ENCODE results near the gene TENT5C.

Gene TENT5C

GRCh38 chr1:117615474-117615873 lies 9.6 kb downstream of the TENT5C start:
- DNase-seq: no peak

- DNase-seq: no peak
These were observed 10.5 kb downstream of the TENT5C start for GRCh38 chr1:117616356-117616755.

DNA sequence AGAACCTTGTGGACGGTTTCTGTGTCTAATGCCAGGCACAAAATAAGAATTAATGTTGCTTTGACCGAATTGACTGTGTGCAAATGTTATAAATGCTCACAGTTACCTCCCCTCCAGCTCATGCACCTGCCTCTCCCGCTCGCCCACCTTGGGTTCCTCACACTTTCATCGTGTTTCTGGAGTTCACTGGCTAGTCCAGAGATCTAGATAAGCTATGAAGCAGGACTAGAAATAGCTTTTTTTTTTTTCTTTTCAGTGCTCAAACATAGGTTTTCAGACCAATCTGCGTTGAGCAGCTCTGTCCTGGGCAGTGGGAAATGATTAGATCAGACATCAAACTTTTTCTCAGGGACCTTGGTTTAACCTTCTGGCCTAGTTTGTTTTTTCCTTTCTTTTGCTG lies 11.1 kb downstream of the TENT5C start:
- DNase-seq: no peak

DNA sequence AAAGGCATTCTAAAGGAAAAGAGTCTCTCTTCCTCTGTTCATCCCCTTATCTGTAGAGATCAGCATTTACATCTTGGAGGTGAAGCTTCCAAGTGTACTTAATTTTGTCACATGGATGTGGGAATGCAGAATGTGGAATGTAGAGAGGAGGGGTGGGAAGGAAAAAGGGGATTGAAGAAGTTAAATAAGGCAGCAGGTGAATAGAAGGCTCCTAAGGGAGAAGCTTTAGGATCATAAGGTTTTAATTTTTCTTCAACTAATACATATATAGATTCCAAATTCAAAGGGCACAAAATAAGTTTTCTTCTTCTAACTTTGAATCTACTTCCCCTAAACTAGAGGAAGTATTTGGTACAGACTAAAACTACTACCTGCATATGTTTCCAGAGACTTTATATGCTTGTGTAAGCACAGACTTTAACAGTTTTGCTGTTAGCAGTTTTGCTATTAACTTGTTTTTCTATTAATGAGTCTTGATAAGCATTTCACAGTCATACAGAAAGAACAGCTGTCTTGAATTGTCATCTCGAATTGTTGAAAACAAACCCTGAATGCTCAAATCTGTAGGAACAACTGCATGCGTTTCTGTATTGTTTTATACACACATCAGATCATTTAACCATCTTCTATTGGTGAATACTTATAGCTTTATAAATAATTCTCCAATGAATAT lies 12.7 kb downstream of the TENT5C start:
- DNase-seq: no peak

- DNase-seq: no peak
These were observed 14.6 kb downstream of the TENT5C start for GRCh38 chr1:117620440-117620839.

GRCh38 chr1:117621316-117621715 lies 15.5 kb downstream of the TENT5C start:
- DNase-seq: no peak

GRCh38 chr1:117622726-117623125 lies 16.9 kb downstream of the TENT5C start:
- no peak for DNase-seq

- DNase-seq: no peak
These were observed 17.3 kb downstream of the TENT5C start for GRCh38 chr1:117623141-117623540.

- no peak for DNase-seq
These were observed 17.9 kb downstream of the TENT5C start for GRCh38 chr1:117623698-117624097.

GRCh38 chr1:117627546-117628130 lies 21.8 kb downstream of the TENT5C start:
- DNase-seq: no peak

GRCh38 chr1:117628343-117628742 lies 22.5 kb downstream of the TENT5C start:
- no peak for DNase-seq

- no peak for DNase-seq
These were observed 24.0 kb downstream of the TENT5C start for GRCh38 chr1:117629625-117630422.

DNA sequence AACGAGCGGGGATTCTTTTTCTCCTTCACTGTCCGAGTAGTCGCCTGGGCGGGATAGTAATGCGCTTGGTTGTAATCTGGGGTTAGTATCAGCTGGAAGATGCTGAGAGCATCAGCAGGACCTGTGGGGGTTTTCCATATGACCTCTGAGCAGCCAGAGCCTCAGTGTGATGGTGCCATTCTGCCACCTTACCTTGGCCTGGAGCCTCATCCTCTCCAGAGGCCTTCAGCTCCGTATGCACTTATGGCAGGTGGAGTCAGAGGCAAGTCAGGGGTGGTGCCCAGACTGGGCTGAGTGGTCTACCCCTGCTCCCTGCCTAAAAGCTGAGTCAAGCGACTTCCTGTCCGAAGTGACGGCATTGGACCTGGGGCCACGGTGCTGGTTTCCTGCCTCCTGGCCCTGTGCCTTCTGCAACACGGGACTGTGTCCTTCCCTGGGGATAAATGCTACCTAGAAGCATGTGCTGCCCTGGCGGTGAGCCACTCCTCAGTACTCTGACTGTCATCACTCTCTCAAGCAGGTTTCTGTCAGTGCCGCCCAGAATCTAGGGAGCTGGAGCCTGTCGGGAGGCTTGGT lies 24.7 kb downstream of the TENT5C start:
- no peak for DNase-seq

DNA sequence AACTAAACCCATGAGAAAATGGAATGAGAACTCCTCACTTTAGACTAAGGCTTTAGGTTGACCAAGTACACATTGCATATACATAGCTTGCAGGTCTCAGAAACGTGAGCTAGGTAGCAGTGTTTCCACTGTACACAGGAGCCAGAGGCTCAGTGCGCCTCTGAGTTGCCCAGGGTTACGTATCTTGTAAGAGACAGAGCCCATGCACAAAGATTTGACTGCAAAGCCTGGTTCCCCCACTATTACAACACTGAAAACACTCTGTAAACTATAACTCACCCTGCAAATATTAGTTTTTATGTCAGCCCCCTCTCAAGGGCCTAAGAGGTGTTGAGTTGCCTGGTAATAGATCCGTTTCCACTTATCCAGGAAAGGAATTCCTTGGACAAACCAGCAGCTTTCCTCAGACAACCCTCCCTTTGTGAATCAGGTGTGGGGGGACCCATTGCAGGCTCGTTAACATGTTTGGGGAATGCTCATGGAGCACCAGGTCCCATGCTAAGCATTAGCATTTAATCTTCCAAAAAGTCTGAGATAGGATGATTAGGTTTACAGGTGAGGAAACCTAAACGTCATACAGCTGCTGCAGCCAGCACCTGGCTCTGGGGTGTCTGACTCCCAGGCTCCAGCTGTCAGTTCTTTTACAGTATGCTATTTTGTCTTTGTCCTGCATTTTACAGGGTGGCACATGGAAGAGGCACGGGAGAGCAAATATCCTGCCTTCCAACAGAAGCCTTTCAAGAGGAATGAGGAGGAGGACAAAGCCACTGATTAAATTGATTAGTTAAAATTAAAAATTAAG lies 25.7 kb downstream of the TENT5C start:
- no peak for DNase-seq

GRCh38 chr1:117632269-117633067 lies 26.6 kb downstream of the TENT5C start:
- no peak for DNase-seq

GRCh38 chr1:117633068-117633345 lies 27.2 kb downstream of the TENT5C start:
- DNase-seq: no peak

- DNase-seq: no peak
These were observed 27.6 kb downstream of the TENT5C start for GRCh38 chr1:117633423-117633822.

DNA sequence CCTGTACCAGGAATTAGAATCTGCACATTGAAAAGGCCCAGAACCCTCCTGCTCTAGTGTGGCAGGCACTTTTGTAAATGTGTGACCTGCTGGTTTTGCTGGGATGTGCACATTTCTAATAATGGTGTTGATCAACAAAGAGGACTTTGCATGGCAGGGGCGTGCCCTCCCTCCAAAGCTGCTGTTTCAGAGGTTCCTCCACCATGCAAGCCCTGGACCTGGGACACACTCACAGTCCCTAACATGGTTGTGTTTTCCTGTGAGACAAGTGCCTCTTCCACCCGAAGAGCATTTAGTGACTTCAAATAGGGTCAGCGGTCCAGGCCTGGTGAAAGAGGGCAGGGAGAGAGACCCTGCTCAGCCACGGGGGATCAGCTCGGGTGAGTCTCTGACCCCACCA lies 28.1 kb downstream of the TENT5C start:
- no peak for DNase-seq

DNA sequence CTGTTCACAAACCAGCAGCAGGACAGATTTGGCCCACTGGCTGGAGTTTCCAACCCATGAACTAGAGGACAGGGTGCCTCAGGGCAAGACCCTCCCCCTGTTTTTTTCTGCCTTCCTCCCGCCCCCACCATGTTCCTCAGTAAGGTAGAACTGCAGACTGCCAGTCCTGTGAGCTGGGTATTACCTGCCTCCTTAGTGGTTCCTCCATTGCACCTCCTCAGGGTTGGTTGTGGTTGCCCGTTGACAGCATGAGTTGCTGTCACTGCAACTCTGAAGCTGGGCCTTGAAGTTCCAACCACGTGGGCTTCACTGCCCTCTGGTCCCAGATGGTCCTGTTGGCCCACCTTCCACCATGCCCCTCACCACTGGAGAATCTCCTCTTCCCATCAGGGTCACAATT lies 28.8 kb downstream of the TENT5C start:
- DNase-seq: no peak

DNA sequence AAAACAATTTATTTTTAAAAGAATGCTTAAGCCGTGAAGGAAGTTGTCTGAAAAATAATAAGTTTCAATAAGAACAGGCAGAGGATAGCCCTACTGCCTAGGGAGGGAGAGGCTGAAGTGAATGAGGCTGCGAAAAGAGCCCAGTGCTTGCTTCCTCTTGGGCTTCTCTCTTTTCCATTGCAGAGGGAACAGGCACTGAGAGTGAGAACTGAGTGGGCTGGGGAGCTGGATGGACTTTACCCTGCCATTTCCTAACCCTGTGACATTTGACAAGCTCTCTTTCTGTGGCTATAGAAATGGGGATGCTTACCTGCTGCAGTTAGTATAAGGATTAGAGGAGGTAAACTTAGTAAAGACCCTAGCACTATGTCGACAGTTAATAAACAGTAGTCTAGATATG lies 30.0 kb downstream of the TENT5C start:
- DNase-seq: no peak

DNA sequence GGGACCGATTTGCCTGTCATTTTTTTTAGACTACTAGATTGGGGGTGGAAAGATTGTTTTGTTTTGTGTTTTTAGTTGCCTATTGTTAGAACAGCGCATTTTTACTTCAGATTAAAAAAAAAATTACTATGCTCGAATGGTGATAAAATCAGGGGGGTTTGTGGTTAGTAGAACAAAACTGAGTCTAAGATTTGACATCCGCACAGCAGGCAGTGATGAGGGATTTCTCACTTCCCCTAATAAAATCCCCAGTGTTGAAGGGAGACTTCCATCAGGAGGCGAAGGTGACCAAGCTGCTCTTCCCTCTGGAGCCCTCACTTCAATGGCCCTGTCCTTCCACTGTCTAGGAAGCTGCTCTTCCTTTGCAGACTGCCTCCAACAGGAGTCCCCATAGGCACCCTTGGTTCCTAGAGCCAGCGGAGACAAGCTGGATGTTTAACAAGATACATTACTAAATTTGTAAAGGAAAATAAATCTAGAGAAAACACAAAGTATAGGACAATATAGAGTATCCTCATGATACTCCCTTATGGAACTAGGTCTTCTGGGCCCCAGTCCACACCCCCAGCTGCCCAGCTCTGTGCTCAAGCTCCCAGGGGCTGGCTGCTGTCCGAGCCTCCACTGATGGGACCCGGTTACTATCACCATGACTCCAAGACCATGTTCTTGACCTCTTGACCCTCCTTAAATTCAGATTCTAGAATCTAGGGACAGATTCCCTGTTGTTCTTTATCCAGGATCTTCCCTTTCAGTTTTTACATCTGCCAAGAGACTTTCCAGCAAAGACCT lies 31.0 kb downstream of the TENT5C start:
- DNase-seq: no peak

DNA sequence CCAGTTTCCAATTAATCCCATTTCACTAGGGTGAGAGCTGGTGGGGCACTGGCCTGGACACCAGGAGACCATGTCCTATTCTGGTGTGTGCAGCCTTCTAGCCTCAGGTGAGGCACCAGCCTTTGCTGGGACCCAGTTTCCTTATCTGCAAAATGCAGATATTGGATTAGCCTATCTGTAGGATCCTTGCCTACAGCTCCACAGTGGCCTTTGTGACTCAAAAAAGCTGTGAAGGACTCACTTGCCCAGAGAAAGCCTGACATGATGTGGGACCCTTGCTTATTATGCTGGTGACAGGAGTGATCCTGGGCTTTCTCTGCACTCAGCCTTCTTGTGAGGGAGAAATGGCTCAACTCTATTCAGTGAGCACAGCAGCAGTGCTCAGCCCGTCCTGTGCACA lies 32.3 kb downstream of the TENT5C start:
- DNase-seq: no peak

All from NCI-H226 (cell line).